Right hindlimb (tissue), 1 donor: ENCODE data around the gene SLC10A7.

ENCODE experiments used
- DNase-seq: peaks from one replicate; pipeline ENCODE4 v3.0.0-alpha.2; 2018

The SLC10A7 gene

GRCh38 chr4:146347822-146348221 lies 173.9 kb downstream of the SLC10A7 start:
- DNase-seq = no peak

- no peak for DNase-seq
Observed at GRCh38 chr4:146346276-146346675, 175.5 kb downstream of the SLC10A7 start.

DNA sequence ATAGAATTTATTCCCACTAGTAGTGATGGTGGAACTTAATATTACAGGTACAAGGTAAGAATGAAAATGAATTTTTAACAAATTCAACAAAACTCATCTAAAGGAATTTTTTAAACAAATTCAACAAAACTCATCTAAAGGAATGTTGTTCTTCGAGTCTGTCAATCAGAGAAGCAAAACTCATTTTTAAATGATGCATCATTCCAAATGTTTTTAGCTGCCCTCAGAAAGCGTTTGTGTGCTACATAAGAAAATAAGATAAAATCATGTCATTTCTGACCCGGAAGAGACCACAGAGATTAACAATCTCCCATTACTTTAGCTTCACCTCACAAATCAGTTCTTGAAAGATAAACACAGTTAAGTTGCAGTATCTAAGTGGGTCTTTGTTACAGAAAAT lies 178.0 kb downstream of the SLC10A7 start:
- no peak for DNase-seq

GRCh38 chr4:146343199-146343598 lies 178.5 kb downstream of the SLC10A7 start:
- DNase-seq = no peak

- DNase-seq = no peak
Observed at GRCh38 chr4:146342600-146343192, 179.0 kb downstream of the SLC10A7 start.

- DNase-seq = no peak
Observed at GRCh38 chr4:146340798-146341197, 180.9 kb downstream of the SLC10A7 start.

DNA sequence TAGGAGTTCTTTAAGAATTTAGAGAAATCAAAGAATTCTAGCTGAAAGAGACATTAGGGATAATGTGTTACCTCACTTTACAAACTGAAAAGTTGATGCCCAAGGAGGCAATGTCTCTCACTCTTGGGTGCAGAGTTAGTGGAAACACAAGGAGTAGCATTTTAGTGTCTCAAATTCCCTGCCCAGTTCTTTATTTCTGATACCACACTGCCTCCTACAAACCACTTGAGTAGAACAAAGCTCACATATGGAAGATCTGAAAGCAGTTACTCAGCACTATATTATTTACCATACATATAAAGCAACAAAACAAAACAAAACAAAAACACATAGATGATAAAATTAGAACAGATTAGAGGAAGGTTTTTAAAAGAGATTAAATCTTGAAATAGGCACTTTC lies 183.2 kb downstream of the SLC10A7 start:
- DNase-seq = no peak

GRCh38 chr4:146336410-146336807 lies 185.3 kb downstream of the SLC10A7 start:
- DNase-seq = no peak

GRCh38 chr4:146335763-146336409 lies 185.9 kb downstream of the SLC10A7 start:
- DNase-seq = no peak

DNA sequence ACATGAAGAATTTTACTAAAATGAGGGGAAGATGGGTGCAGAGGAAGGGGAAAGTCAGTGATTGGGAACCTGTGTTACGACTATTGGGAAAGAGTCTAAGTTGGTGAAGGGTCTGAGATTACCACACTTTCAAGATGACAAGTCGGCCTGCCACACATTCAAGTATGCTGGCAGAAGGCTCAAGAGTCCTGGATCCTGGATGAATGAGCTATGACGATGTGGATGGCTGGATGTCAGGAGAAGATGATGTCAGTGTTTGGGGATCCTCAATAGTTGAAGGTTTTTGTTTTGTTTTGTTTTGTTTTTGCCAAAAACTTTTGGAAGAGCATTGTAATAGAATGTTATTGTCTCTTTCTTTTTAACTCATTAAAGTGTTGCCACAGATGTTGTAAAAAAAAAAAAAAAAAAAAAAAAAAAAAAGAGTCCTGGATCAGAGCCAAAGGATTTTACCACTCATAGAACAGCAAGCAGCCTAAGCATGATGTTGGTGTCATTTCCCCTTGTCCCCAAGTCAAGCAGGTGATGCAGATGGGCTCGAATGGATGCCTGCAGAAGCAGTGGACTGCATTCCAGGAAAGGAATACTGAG lies 186.8 kb downstream of the SLC10A7 start:
- no peak for DNase-seq

DNA sequence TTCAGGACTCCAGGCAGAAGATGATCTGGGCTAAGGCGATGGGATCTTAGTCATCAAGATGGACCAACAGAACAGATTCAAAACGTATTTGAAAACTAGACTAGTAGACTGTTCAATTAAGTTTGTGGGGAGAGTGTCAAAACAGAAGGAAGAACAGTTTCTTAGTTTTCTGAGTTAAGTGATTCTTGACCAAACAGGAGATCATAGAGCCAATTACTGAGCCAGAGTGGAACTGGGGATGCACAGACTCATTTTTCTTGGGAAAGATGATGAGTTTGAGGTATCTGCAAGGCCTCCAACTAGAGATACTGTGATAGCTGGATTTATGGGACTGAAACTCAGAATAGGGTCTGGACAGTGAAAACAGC lies 187.9 kb downstream of the SLC10A7 start:
- DNase-seq = no peak

DNA sequence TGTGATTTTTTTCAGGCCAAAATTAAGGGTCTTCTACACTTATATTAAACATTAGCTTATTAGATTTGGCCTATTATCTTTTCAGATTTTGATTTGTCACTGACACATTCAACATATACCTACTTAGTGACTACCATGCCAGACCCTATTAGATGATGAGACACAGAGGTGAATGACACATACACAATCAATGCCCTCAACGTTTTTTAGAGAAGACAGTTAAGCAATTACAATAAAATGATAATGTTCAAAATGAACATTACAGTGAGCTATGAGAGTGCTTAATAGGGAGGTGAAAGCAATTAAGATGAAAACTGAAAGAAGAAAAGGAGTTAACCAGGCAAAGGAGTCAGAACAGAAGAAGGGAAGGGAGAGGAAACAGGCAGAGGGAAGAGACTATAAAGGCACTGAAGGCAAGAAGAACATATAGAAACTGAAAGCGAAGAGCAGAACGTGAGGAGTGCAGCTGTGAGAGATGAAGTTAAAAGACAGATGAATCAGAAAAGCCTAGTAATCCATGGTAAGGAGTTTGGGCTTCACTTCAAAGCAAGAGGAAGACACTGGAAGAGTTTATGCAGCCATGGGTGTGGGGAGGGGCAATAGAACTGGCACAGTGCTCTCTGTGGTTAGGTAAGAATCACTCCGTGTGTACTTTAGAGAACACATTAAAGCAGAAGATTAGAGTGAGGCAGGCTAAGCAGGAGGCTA lies 188.4 kb downstream of the SLC10A7 start:
- no peak for DNase-seq

- no peak for DNase-seq
Observed at GRCh38 chr4:146330392-146330791, 191.3 kb downstream of the SLC10A7 start.

DNA sequence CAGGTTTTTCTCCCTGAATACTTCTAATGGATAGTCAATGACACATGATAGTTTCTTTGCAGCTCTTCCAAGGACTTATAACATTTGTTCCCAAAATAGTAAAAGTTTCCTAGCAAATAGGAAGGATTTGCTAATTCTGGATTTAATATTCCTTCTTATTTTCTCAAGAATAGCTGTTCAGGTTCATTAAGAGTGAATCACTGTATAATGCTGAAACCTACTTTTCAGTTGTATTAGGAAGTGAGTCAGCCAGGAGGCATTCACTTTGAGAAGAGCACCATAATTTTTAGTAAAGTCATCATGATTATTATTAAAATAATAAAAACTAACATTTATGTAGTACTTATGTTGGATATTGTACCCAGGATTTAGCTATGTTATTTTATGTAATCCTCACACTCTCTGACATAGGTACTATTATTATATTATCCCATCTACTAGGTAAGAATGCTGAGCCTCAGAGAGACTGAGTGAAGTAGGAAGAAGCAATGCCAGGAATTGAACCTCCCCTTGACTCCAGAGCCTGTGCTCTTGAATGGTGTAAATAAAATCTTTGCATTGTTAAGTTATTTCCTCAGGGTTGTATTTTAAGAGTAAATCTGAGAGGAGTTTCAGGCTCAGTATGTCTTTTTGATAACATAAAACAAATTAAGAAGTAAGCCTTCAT lies 192.6 kb downstream of the SLC10A7 start:
- no peak for DNase-seq

GRCh38 chr4:146327859-146328650 lies 193.7 kb downstream of the SLC10A7 start:
- no peak for DNase-seq

DNA sequence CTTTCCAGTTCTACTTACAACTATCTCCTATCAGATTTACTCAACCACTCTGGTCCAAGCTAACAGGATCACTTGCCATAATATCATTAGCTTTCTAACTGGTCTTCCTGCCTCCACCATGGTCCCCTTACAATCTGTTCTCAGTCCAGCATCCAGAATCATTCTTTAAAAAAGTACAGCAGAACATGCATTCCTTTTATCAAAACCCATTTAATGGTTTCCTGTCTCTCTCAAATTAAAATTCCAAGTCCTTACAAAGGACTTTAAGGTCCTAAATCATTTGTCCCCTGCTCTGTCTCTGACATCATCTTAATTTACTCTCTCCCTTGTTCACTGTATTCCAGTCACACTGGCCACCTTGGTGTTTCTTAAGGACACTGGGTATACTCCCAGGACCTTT lies 202.8 kb downstream of the SLC10A7 start:
- DNase-seq = no peak

DNA sequence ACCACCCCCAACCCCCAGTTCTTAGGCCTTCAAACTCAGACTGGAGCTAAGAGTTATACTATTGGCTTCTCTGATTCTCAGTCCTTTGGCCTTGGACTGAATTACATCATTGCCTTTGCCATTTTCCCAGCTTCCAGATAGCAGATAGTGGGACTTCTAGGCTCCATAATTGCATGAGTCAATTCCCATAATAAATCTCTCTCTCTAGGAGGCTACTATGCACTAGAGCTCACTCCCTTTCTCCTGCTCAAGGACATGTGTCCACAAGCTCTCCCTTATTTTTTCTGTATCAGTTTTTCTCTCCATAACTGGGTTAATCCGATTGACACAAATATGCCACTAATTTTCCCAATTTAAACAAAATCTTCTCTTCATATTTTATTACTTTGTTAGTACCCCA lies 204.0 kb downstream of the SLC10A7 start:
- DNase-seq = no peak

GRCh38 chr4:146315184-146315583 lies 206.6 kb downstream of the SLC10A7 start:
- no peak for DNase-seq

DNA sequence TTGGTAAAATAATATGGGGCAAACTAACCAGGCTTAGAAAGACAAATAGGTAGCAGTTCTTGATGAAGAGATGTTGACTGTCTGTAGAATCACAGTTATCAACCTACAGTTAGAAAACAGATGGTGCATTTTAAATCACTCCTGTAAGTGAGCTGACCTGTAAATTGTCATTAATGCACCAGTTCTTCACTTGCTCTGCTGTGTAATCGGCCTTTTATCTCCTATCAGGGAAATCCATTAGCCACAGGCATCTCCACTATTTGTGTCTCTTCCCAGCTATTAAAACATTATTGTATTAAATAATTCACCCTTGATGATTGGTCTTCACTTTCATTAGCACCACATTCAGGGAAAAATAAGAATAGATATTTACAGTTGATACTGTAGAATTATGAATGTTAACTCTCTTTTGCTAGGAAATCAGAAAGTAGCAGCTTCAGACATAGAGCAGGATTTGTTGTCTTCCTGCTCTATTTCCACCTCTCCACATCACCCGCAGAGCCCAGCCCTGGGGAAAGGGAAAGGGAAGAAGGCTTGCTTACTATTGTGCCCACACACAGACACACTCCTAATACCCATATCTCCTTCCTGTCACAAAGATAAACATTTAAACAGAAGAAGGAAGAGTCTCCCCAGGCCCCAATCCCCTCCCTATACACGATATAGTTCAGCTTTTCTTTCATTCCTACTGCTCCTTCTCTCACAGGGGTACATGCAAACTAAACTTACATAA lies 210.3 kb downstream of the SLC10A7 start:
- DNase-seq = no peak

DNA sequence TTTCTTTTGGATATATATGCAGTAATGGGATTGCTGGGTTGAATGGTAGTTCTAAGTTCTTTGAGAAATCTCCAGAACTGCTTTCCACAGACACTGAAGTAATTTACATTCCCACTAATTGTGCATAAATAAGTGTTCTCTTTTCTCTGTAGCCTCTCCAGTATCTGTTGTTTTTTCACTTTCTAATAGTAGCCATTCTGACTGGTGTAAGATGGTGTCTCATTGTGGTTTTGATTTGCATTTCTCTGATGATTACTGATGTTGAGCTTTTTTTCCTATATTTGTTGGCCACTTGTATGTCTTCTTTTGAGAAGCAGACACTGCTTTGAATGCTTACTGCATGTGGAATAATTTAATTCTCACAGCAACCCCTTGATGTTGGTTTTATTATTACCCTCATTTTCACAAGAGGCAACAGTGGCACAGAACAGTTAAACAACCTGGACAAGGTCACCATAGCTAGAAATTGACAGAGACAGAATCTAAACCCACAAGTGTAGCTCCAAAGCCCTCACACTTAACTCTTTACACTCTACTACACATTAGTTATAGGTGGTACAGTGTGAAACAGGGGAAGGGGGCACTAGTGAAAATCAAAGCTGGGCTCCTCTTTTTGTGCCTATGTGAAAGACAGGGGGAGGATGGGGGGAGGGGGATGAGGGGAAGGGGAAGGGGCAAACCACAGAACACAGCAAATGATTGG lies 211.3 kb downstream of the SLC10A7 start:
- no peak for DNase-seq

DNA sequence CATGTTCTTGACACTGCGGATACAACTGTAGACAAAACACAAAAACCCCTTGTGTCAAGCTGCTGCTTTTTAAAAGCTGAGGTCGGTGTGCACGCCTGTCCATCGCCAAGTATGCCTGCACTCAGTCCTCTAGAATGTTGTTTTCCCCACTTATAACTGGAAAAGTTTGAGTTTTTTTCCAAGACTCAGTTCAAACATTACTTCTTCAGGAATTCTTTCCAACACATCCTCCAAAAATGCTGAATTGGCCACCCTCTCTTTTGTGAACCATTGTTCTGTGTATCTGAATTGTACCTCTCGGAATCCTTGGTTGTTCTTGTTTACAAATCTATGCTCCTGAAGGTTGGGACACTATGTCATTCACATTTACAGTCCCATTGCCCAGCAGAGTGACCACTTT lies 212.8 kb downstream of the SLC10A7 start:
- no peak for DNase-seq
